H1 (cell line): ENCODE measurements around the gene FAM13C. TPM values are rescaled to one million over a fixed set of nuclear protein-coding genes. Genes with fewer than 3 reads are reported as not detected.

ENCODE experiments used
- CTCF ChIA-PET: fragments of 300-600 bp; sonication (Branson Sonifier 250); formaldehyde crosslinking; loops from one replicate; lab custom pipeline; 2021; ENCODE audit not compliant: partially characterized antibody; lab: Charles Lee
- POLR2A ChIA-PET: fragments of 300-600 bp; sonication (Branson Sonifier 250); formaldehyde crosslinking; loops from one replicate; lab custom pipeline; 2021; ENCODE audit warnings: inconsistent platforms; ENCODE audit not compliant: partially characterized antibody; lab: Charles Lee
- DNase-seq, 2 experiments: peaks; one replicate each; pipeline versions ENCODE4 v3.0.0 to v3.0.0-alpha.2; 2010 to 2022; ENCODE audit warnings: low spot score in 2 of 2, low read depth in 1 of 2, mixed read lengths in 1 of 2
- FAIRE-seq: peaks from 2 replicates; lab custom pipeline; 2011; peaks lifted over from hg19 to GRCh38; lab: Jason Lieb, UNC
- H2AFZ ChIP-seq: 2 replicates; pipeline ENCODE4 v1.8.1; 2012; ENCODE audit warnings: low read length, inconsistent platforms
- H2AK5ac ChIP-seq: 2 replicates; pipeline ENCODE4 v1.6.1; 2013; ENCODE audit warnings: low read depth, low read length
- H2BK120ac ChIP-seq: replicated peaks from 2 replicates; pipeline ENCODE3; 2013; ENCODE audit warnings: low read depth, low read length, inconsistent platforms
- H2BK12ac ChIP-seq: 2 replicates; pipeline ENCODE4 v1.6.1; 2013; ENCODE audit warnings: low read depth, low read length
- H2BK15ac ChIP-seq: 2 replicates; pipeline ENCODE4 v1.6.1; 2013; ENCODE audit warnings: low read length
- H2BK20ac ChIP-seq: 2 replicates; pipeline ENCODE4 v1.6.1; 2013; ENCODE audit warnings: low read length
- H2BK5ac ChIP-seq: 2 replicates; pipeline ENCODE4 v1.6.1; 2013; ENCODE audit warnings: low read depth, low read length
- H3K14ac ChIP-seq: 2 replicates; pipeline ENCODE4 v1.6.1; 2013; ENCODE audit warnings: inconsistent platforms; ENCODE audit not compliant: insufficient read length
- H3K18ac ChIP-seq: 2 replicates; pipeline ENCODE4 v1.6.1; 2013; ENCODE audit warnings: low read length; ENCODE audit errors: extremely low read depth
- H3K23ac ChIP-seq: 2 replicates; pipeline ENCODE4 v1.6.1; 2013; ENCODE audit warnings: inconsistent platforms; ENCODE audit not compliant: insufficient read length
- H3K23me2 ChIP-seq: 2 replicates; pipeline ENCODE4 v1.6.1; 2013; ENCODE audit warnings: low read depth, low read length
- H3K27ac ChIP-seq: 2 replicates; pipeline ENCODE4 v1.6.1; 2011; ENCODE audit warnings: low read depth, low read length, inconsistent platforms
- H3K27me3 ChIP-seq, 4 experiments: replicated peaks in 1 of 4; 1 replicate in 1 of 4; 2 replicates in 3 of 4; pipeline versions ENCODE4 v1.6.1 to v1.8.1; 2011 to 2013; ENCODE audit warnings: low read length in 3 of 4, mild to moderate bottlenecking in 3 of 4, inconsistent platforms in 2 of 4, mixed read lengths in 2 of 4, moderate library complexity in 1 of 4; ENCODE audit not compliant: control insufficient read depth in 3 of 4, insufficient read depth in 3 of 4; ENCODE audit errors: extremely low read depth in 1 of 4
- H3K36me3 ChIP-seq, 4 experiments: 2 replicates each; pipeline versions ENCODE4 v1.6.1 to v1.8.1; 2011 to 2013; ENCODE audit warnings: mild to moderate bottlenecking in 4 of 4, low read length in 3 of 4, moderate library complexity in 2 of 4, control low read depth in 1 of 4, inconsistent platforms in 1 of 4; ENCODE audit not compliant: insufficient read depth in 4 of 4, control insufficient read depth in 2 of 4
- H3K4ac ChIP-seq: replicated peaks from 2 replicates; pipeline ENCODE3; 2013; ENCODE audit warnings: low read length, low read depth, mixed read lengths, inconsistent platforms; ENCODE audit not compliant: insufficient read length
- H3K4me1 ChIP-seq, 4 experiments: replicated peaks in 1 of 4; 1 replicate in 1 of 4; 2 replicates in 3 of 4; pipeline versions ENCODE4 v1.6.1 to v1.8.1; 2011 to 2013; ENCODE audit warnings: low read length in 3 of 4, inconsistent platforms in 2 of 4, mixed read lengths in 1 of 4; ENCODE audit not compliant: insufficient read depth in 4 of 4, control insufficient read depth in 3 of 4
- H3K4me2 ChIP-seq, 2 experiments: 2 replicates each; pipeline versions ENCODE4 v1.6.1 to v1.8.1; 2011 to 2013; ENCODE audit warnings: low read depth in 2 of 2, low read length in 2 of 2, control low read depth in 1 of 2, inconsistent platforms in 1 of 2, mild to moderate bottlenecking in 1 of 2; ENCODE audit not compliant: insufficient read depth in 1 of 2
- H3K4me3 ChIP-seq, 4 experiments: fragments of 200-600, 300-600 bp in 1 of 4; sonication (generic), shearing (Covaris generic), sonication (Bioruptor Twin) in 1 of 4; 2 replicates each; pipeline versions ENCODE4 v1.5.1 to v1.8.1; 2011 to 2016; ENCODE audit warnings: low read length in 4 of 4, low read depth in 3 of 4, control low read depth in 2 of 4, inconsistent platforms in 2 of 4, mild to moderate bottlenecking in 2 of 4, mixed read lengths in 1 of 4, moderate library complexity in 1 of 4; ENCODE audit not compliant: insufficient read depth in 2 of 4; ENCODE audit errors: extremely low read depth in 1 of 4
- H3K56ac ChIP-seq: replicated peaks from 2 replicates; pipeline ENCODE3; 2013; ENCODE audit warnings: low read depth, mild to moderate bottlenecking, mixed read lengths, low read length, inconsistent platforms; ENCODE audit not compliant: insufficient read length
- H3K79me1 ChIP-seq: 2 replicates; pipeline ENCODE4 v1.6.1; 2013; ENCODE audit warnings: low read depth, low read length, control low read depth
- H3K79me2 ChIP-seq, 2 experiments: 2 replicates each; pipeline versions ENCODE4 v1.6.1 to v1.8.1; 2012 to 2013; ENCODE audit warnings: low read length in 2 of 2, mild to moderate bottlenecking in 2 of 2, inconsistent platforms in 1 of 2; ENCODE audit not compliant: insufficient read depth in 2 of 2, control insufficient read depth in 1 of 2
- H3K9ac ChIP-seq, 4 experiments: replicated peaks in 1 of 4; 1 replicate in 1 of 4; 2 replicates in 3 of 4; pipeline versions ENCODE4 v1.6.1 to v1.8.1; 2011 to 2013; ENCODE audit warnings: low read depth in 3 of 4, low read length in 3 of 4, control low read depth in 2 of 4, mild to moderate bottlenecking in 2 of 4, moderate library complexity in 2 of 4, inconsistent platforms in 1 of 4; ENCODE audit errors: extremely low read depth in 1 of 4
- H3K9me3 ChIP-seq, 2 experiments: 2 replicates each; pipeline versions ENCODE4 v1.6.1 to v1.8.1; 2012 to 2013; ENCODE audit warnings: mild to moderate bottlenecking in 2 of 2, moderate library complexity in 2 of 2, control low read depth in 1 of 2, inconsistent platforms in 1 of 2, low read depth in 1 of 2, low read length in 1 of 2, mixed read lengths in 1 of 2; ENCODE audit not compliant: insufficient read depth in 2 of 2
- H4K20me1 ChIP-seq, 2 experiments: replicated peaks in 1 of 2; 2 replicates each; pipeline versions ENCODE3 to v1.8.1; 2011 to 2013; ENCODE audit warnings: inconsistent platforms in 2 of 2, low read length in 2 of 2, mild to moderate bottlenecking in 1 of 2; ENCODE audit not compliant: insufficient read depth in 2 of 2, control insufficient read depth in 1 of 2
- H4K5ac ChIP-seq: 2 replicates; pipeline ENCODE4 v1.6.1; 2013; ENCODE audit warnings: low read length, low read depth, mixed read lengths, inconsistent platforms; ENCODE audit not compliant: insufficient read length
- H4K8ac ChIP-seq: 2 replicates; pipeline ENCODE4 v1.8.0; 2013; ENCODE audit warnings: mild to moderate bottlenecking, moderate library complexity, low read length, inconsistent platforms; ENCODE audit not compliant: insufficient read depth; ENCODE audit errors: extremely low read depth
- H4K91ac ChIP-seq: replicated peaks from 2 replicates; pipeline ENCODE3; 2013; ENCODE audit warnings: low read length, mixed read lengths, inconsistent platforms; ENCODE audit not compliant: insufficient read length
- ASH2L ChIP-seq: fragments of 200-600, 300-600 bp; sonication (generic); IDR thresholded peaks from one replicate; pipeline ENCODE4 v1.7.1; 2017; ENCODE audit warnings: low read length
- BCL11A ChIP-seq, 2 experiments: IDR thresholded peaks; one replicate each; pipeline ENCODE4 v1.6.1; 2011; ENCODE audit warnings: low read depth in 2 of 2, low read length in 2 of 2, mild to moderate bottlenecking in 2 of 2
- CEBPB ChIP-seq: IDR thresholded peaks from 2 replicates; pipeline ENCODE4 v1.6.1; 2012; ENCODE audit warnings: low read depth, low read length
- EGR1 ChIP-seq: IDR thresholded peaks from 2 replicates; pipeline ENCODE4 v1.6.1; 2011; ENCODE audit warnings: low read depth, low read length, borderline replicate concordance
- GTF2F1 ChIP-seq: IDR thresholded peaks from 2 replicates; pipeline ENCODE4 v1.6.1; 2012; ENCODE audit warnings: low read depth, low read length, improper control_type of control experiment, borderline replicate concordance
- KDM4A ChIP-seq: IDR thresholded peaks from one replicate; pipeline ENCODE4 v1.7.1; 2012; ENCODE audit warnings: low read depth, mild to moderate bottlenecking, moderate library complexity, low read length, inconsistent platforms; ENCODE audit not compliant: severe bottlenecking
- KDM5A ChIP-seq: fragments of 200-600 bp; IDR thresholded peaks from 2 replicates; pipeline ENCODE4 v1.7.1; 2012; ENCODE audit warnings: mild to moderate bottlenecking, low read length, inconsistent platforms, mixed read lengths
- MAFK ChIP-seq: IDR thresholded peaks from 2 replicates; pipeline ENCODE4 v1.6.1; 2012; ENCODE audit warnings: low read depth, mild to moderate bottlenecking, improper control_type of control experiment, low read length
- NANOG ChIP-seq: IDR thresholded peaks from 2 replicates; pipeline ENCODE4 v1.6.1; 2011; ENCODE audit warnings: low read length, low read depth, mild to moderate bottlenecking, inconsistent platforms; ENCODE audit not compliant: insufficient read depth, poor library complexity, severe bottlenecking
- NRF1 ChIP-seq: IDR thresholded peaks from 2 replicates; pipeline ENCODE4 v1.6.1; 2011; ENCODE audit warnings: mild to moderate bottlenecking, low read depth, low read length, improper control_type of control experiment
- POLR2A ChIP-seq, 2 experiments: IDR thresholded peaks; 1 replicate in 1 of 2; 2 replicates in 1 of 2; pipeline ENCODE4 v1.6.1; 2011; ENCODE audit warnings: low read depth in 2 of 2, low read length in 2 of 2, mild to moderate bottlenecking in 2 of 2; ENCODE audit errors: control extremely low read depth in 1 of 2
- RFX5 ChIP-seq: IDR thresholded peaks from 2 replicates; pipeline ENCODE4 v1.6.1; 2011; ENCODE audit warnings: low read depth, low read length, improper control_type of control experiment, borderline replicate concordance
- RXRA ChIP-seq: IDR thresholded peaks from 2 replicates; pipeline ENCODE4 v1.6.1; 2011; ENCODE audit warnings: low read depth, mild to moderate bottlenecking, low read length, moderate library complexity; ENCODE audit not compliant: insufficient read depth
- TEAD4 ChIP-seq: IDR thresholded peaks from 2 replicates; pipeline ENCODE4 v1.6.1; 2012; ENCODE audit warnings: low read depth, low read length, inconsistent platforms, mixed read lengths
- WGBS, 2 experiments: shearing (Covaris generic) in 1 of 2; methylation state at CpG; one replicate each; pipeline versions ENCODE4 v1.1.6 to v1.1.7; 2013 to 2015; ENCODE audit warnings: low lambda C conversion rate in 2 of 2, mixed read lengths in 2 of 2, inconsistent platforms in 1 of 2, low coverage in 1 of 2, missing lambda C conversion rate in 1 of 2; ENCODE audit not compliant: insufficient replicate concordance in 2 of 2, insufficient coverage in 1 of 2, insufficient read length in 1 of 2; ENCODE audit errors: extremely low coverage in 1 of 2, missing lambda C conversion rate in 1 of 2; 5-methylcytosine and 5-hydroxymethylcytosine counted together
- polyA plus RNA-seq, 7 experiments: library from polyadenylated mRNA; depleted of rRNA in 3 of 7; stranded (reverse) in 5 of 7; unstranded in 2 of 7; fragments of >200 nt in 5 of 7; fragments of 200-250 nt in 2 of 7; gene quantifications; 1 replicate in 5 of 7; 2 replicates in 1 of 7; 4 replicates in 1 of 7; pipeline versions ENCODE4 v1.2.1 to v1.2.3, GENCODE V29; 2011 to 2013; ENCODE audit warnings: missing spikeins in 2 of 7, mixed read lengths in 2 of 7
- total RNA-seq: library from RNA; stranded (reverse); fragmentation: NEBNext Ultra II Directional; extraction: Animal tissue kit (Norgen Biotek cat#: 25700); gene quantifications from 2 replicates; pipeline ENCODE4 v1.2.1, GENCODE V29; 2021

Gene FAM13C
- total and polyA plus RNA-seq, 2 of the 8 experiments (the other 6 are each of a cell fraction or from before 2014, with no cell fraction given): 0.56 to 0.62 TPM

GRCh38 chr10:59382831-59383295, 20.5 kb upstream of the FAM13C start:
- FAIRE-seq (no peak), DNase-seq (no peak)
- WGBS, 2 experiments: 94% methylated on average over 3 of the region's 3 CpGs; no CpG with 5 or more reads in 1 of the 2 experiments
- no peaks in the 10 kb centered on the region for H3K4me1 ChIP-seq
- no peak overlapping the region for H3K18ac ChIP-seq
- H3K79me2 ChIP-seq: no peaks in the 10 kb centered on the region
- H3K9me3 ChIP-seq: no peaks in the 10 kb centered on the region; a peak in 1 of 4 replicates
- POLR2A ChIA-PET: no interaction called here
- H3K4ac ChIP-seq: no peak overlapping the region
- no peak overlapping the region for H2BK15ac ChIP-seq
- H3K23me2 ChIP-seq: no peaks in the 10 kb centered on the region; the same call in 1 of the 2 replicates
- no peak overlapping the region for H3K27ac ChIP-seq
- H2BK5ac ChIP-seq: no peak overlapping the region
- H2AFZ ChIP-seq: no peak overlapping the region
- no peak overlapping the region for H3K23ac ChIP-seq
- H2BK120ac ChIP-seq: no peak overlapping the region
- H2AK5ac ChIP-seq: no peak overlapping the region
- no peak overlapping the region for H2BK20ac ChIP-seq
- no peak overlapping the region for H2BK12ac ChIP-seq
- H3K9ac ChIP-seq: no peak overlapping the region
- H3K4me3 ChIP-seq: no peak overlapping the region
- H3K36me3 ChIP-seq: no peaks in the 10 kb centered on the region; a peak in 1 of 8 replicates
- H4K5ac ChIP-seq: no peak overlapping the region
- no peak overlapping the region for H4K8ac ChIP-seq
- H4K20me1 ChIP-seq: no peaks in the 10 kb centered on the region
- no peak overlapping the region for H4K91ac ChIP-seq
- no peaks in the 10 kb centered on the region for H3K79me1 ChIP-seq
- H3K27me3 ChIP-seq: no peaks in the 10 kb centered on the region
- TF ChIP-seq MAFK: no peak
- TF ChIP-seq GTF2F1: no peak
- TF ChIP-seq POLR2A (IDR thresholded peaks at IDR 0.05; ENCODE audit: control extremely low read depth in 1 of 2, low read depth in 2 of 2, low read length in 2 of 2): no peak
- no peak for TF ChIP-seq CEBPB
- TF ChIP-seq KDM5A: no peak
- TF ChIP-seq KDM4A: no peak
- no peak for TF ChIP-seq NRF1
- no peak for TF ChIP-seq RXRA
- TF ChIP-seq EGR1: no peak
- TF ChIP-seq RFX5: no peak
- TF ChIP-seq ASH2L: no peak
- TF ChIP-seq NANOG: no peak
- no peak for TF ChIP-seq BCL11A (IDR thresholded peaks at IDR 0.05; ENCODE audit: low read depth in 2 of 2, low read length in 2 of 2)
- no peak for TF ChIP-seq TEAD4
- TF ChIP-seq, all 59 proteins: peak for 0
- Histone ChIP-seq H3K4me2 (no peak overlapping the region), H3K56ac (no peak overlapping the region), H3K14ac (no peak overlapping the region)
- CTCF ChIA-PET: interaction anchor here (0.6 to 1.0 kb wide), 3 partner anchors 21 to 402 kb away, joined by 3 read pairs; partner anchors contain the start of gene FAM13C
